HL-60 (cell line): ENCODE measurements around the gene DTNBP1.
A peak's percentile ranks its signal among the peaks of the same experiment; 100 is the strongest.

Experiments
- DNase-seq, 2 experiments: peaks; one replicate each; pipeline ENCODE4 v3.0.0-alpha.2; 2010 to 2020; ENCODE audit warnings: low read depth in 1 of 2, low spot score in 1 of 2
- H3K27ac ChIP-seq: fragments of 250-450 bp; sonication (Bioruptor Pico); replicated peaks from 2 replicates; pipeline ENCODE4 v1.5.1; 2020; ENCODE audit warnings: mild to moderate bottlenecking, moderate library complexity
- H3K27me3 ChIP-seq: fragments of 250-450 bp; sonication (Bioruptor Pico); 2 replicates; pipeline ENCODE4 v1.5.1; 2021; ENCODE audit warnings: mild to moderate bottlenecking, moderate library complexity; ENCODE audit not compliant: insufficient read depth, poor library complexity, severe bottlenecking
- H3K4me3 ChIP-seq: replicated peaks from 2 replicates; pipeline ENCODE4 v1.5.1; 2011; ENCODE audit warnings: mild to moderate bottlenecking, control low read depth, low read length; ENCODE audit not compliant: insufficient read depth
- GABPA ChIP-seq: IDR thresholded peaks from 2 replicates; pipeline ENCODE4 v1.6.1; 2012; ENCODE audit warnings: low read depth
- POLR2AphosphoS5 ChIP-seq: IDR thresholded peaks from 2 replicates; pipeline ENCODE4 v1.6.1; 2012; ENCODE audit warnings: low read depth
- SPI1 ChIP-seq: IDR thresholded peaks from 2 replicates; pipeline ENCODE4 v1.6.1; 2012; ENCODE audit warnings: low read depth, mild to moderate bottlenecking, borderline replicate concordance
- TF ChIP-seq, protein P1 (sequence below): IDR thresholded peaks from one replicate; pipeline ENCODE4 v1.5.1; 2011; ENCODE audit warnings: low read length, control low read depth, inconsistent platforms; ENCODE audit not compliant: insufficient read depth
- TF ChIP-seq, protein P2 (sequence below): IDR thresholded peaks from 2 replicates; pipeline ENCODE4 v1.6.1; 2012; ENCODE audit warnings: low read depth; ENCODE audit not compliant: insufficient replicate concordance

Gene DTNBP1

DNA sequence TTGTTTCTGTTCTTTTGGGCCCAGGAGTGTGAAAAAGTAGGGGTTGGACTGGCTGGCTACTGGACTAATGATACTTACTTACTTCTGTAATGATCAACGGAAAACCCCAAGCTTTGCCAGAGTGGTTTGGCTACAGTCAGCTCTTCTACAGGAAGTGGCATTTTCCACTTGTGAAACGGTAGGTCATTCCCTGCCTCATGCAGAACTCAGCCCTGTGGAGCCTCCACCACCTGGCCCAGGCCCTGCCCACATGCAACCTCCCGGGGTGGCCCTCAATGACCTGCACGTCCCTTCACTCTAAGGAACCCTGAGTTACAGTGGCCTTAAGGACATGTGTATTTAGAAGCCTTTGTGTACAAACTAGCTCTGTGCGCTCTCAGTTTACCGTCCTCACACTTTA lies 140.4 kb downstream of the DTNBP1 start:
- peak overlapping the region; percentile 70 for H3K27ac ChIP-seq
- H3K27me3 ChIP-seq, result no peaks in the 10 kb centered on the region
- TF ChIP-seq GABPA (no peak), SPI1 (no peak), POLR2AphosphoS5 (peak; percentile 52; the same call in 1 of the 2 replicates)
- TF ChIP-seq, protein P1, sequence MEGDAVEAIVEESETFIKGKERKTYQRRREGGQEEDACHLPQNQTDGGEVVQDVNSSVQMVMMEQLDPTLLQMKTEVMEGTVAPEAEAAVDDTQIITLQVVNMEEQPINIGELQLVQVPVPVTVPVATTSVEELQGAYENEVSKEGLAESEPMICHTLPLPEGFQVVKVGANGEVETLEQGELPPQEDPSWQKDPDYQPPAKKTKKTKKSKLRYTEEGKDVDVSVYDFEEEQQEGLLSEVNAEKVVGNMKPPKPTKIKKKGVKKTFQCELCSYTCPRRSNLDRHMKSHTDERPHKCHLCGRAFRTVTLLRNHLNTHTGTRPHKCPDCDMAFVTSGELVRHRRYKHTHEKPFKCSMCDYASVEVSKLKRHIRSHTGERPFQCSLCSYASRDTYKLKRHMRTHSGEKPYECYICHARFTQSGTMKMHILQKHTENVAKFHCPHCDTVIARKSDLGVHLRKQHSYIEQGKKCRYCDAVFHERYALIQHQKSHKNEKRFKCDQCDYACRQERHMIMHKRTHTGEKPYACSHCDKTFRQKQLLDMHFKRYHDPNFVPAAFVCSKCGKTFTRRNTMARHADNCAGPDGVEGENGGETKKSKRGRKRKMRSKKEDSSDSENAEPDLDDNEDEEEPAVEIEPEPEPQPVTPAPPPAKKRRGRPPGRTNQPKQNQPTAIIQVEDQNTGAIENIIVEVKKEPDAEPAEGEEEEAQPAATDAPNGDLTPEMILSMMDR, result no peak
- TF ChIP-seq, protein P2, sequence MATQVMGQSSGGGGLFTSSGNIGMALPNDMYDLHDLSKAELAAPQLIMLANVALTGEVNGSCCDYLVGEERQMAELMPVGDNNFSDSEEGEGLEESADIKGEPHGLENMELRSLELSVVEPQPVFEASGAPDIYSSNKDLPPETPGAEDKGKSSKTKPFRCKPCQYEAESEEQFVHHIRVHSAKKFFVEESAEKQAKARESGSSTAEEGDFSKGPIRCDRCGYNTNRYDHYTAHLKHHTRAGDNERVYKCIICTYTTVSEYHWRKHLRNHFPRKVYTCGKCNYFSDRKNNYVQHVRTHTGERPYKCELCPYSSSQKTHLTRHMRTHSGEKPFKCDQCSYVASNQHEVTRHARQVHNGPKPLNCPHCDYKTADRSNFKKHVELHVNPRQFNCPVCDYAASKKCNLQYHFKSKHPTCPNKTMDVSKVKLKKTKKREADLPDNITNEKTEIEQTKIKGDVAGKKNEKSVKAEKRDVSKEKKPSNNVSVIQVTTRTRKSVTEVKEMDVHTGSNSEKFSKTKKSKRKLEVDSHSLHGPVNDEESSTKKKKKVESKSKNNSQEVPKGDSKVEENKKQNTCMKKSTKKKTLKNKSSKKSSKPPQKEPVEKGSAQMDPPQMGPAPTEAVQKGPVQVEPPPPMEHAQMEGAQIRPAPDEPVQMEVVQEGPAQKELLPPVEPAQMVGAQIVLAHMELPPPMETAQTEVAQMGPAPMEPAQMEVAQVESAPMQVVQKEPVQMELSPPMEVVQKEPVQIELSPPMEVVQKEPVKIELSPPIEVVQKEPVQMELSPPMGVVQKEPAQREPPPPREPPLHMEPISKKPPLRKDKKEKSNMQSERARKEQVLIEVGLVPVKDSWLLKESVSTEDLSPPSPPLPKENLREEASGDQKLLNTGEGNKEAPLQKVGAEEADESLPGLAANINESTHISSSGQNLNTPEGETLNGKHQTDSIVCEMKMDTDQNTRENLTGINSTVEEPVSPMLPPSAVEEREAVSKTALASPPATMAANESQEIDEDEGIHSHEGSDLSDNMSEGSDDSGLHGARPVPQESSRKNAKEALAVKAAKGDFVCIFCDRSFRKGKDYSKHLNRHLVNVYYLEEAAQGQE, result no peak
- peak in 1 of 2 experiments; percentile 72 for DNase-seq
- H3K4me3 ChIP-seq, result no peak overlapping the region

DNA sequence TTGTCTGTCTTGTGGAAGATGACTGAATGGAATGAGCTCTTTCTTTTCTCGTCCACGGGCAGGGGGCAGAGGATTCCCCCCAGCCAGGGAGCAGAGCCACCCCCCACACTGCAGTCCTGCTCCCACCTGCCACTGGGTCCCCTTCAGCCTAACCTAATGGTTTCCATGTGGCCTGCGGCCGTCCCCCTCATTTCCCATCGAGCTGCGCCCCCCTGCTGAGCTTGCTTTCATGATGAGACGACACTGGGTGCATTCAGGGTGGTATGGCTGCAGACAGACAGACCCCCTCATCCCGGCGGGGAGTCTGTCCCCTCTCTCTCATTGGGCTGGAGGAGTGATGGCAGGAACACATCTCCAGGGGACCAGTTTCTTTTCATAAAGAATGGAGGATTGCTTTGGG lies 140.8 kb downstream of the DTNBP1 start:
- H3K27ac ChIP-seq, result peak overlapping the region; percentile 70
- H3K4me3 ChIP-seq, result no peak overlapping the region
- TF ChIP-seq, protein P1, result no peak
- TF ChIP-seq POLR2AphosphoS5, result no peak
- no peak for TF ChIP-seq SPI1
- TF ChIP-seq GABPA, result no peak
- TF ChIP-seq, protein P2, result no peak
- H3K27me3 ChIP-seq, result no peaks in the 10 kb centered on the region
- no peak for DNase-seq

DNA sequence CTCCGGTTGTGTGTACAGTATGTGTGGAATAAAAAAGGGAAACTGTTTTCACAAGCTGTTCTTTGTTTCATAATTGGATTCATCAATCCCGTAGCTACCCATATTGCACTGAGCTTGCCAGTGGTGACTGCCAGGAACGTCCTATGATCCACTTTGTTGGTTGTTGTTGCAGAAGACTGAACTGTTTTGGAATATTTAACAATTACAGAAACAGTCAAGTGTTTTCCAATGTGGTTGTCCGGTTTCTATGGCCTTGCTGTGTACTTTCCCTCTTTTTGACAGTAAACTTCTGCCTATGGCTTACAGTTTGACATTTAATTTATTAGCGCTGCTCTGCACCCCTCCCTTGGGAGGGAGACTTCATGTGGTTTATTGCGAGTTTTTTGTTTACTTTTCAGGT lies 141.2 kb downstream of the DTNBP1 start:
- Histone ChIP-seq H3K27me3 (no peaks in the 10 kb centered on the region), H3K4me3 (no peak overlapping the region), H3K27ac (peak overlapping the region; percentile 70)
- no peak for TF ChIP-seq SPI1
- TF ChIP-seq, protein P2, result no peak
- TF ChIP-seq GABPA, result no peak
- no peak for TF ChIP-seq POLR2AphosphoS5
- TF ChIP-seq, protein P1, result no peak
- DNase-seq, result no peak
